Spleen (tissue), 7 donors: ENCODE measurements around the gene MAP2K3.

Source experiments
- CTCF ChIP-seq, 11 experiments: fragments of 200-600 bp in 7 of 11; fragments of 450-650 bp in 4 of 11; sonication (generic) in 4 of 11; IDR thresholded peaks in 8 of 11; conservative IDR thresholded peaks in 3 of 11; 1 replicate in 7 of 11; 2 replicates in 4 of 11; pipeline versions ENCODE4 v1.4.0 to v1.8.0; 2016 to 2021; ENCODE audit warnings: antibody characterized with exemption in 11 of 11, inconsistent platforms in 4 of 11, mild to moderate bottlenecking in 1 of 11
- POLR2AphosphoS5 ChIP-seq, 3 donors: sonication (generic); formaldehyde crosslinking; IDR thresholded peaks; one replicate each; pipeline ENCODE4 v1.5.1; 2017; ENCODE audit warnings: antibody characterized with exemption in 3 of 3
- donor health status: DM: no; HTN: no; CAD: no; lungs with moderate emphysema.
- donor health status: DM: no; HTN: no; CAD: no.
- donor health status: DM: no; HTN: no; CAD: no.

- TF ChIP-seq POLR2AphosphoS5 (IDR thresholded peaks at IDR 0.05), result peak in 1 of 3 donors; percentile 18
- TF ChIP-seq CTCF (IDR thresholded peaks at IDR 0.05 in 8 of 11, conservative IDR thresholded peaks at IDR 0.05 in 3 of 11), result no peak
Observed at GRCh38 chr17:21297026-21297520, 12.6 kb downstream of the MAP2K3 start.
